ENCODE results near the gene IGF2R.

The IGF2R gene

DNA sequence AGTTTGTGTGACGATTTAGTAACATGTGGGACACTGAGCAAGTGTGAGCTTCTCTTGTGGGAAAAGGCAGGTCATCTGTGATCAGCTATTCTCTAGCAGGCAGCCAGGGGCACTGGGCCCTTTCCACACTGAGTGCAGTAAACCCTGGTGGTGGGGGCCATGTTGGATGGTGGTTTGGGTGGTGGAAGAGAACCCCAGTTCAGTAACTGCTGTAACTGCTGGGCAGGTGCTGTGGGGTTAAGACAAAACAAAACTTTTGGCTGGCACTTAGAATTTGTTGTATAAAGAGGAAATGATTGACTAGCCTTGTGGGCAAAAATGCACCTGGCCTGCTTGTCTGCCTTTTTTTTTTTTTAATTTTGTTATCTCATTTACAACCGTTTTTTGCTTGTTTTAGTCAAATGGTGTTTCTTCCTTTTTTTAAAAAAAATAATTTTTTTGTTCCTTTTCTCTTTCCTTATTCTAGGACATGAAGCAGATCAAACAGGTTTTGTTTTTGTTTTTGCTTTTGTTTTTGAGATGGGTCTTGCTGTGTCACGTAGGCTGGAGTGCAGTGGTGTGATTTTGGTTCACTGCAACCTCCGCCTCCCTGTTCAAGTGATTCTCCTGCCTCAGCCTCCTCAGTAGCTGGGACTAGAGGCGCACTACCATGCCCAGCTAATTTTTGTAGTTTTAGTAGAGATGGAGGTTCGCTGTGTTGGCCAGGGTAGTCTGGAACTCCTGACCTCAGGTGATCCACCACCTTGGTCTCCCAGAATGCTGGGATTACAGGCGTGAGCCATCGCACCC lies 59.8 kb downstream of the IGF2R start:
- DNase-seq: no peak

DNA sequence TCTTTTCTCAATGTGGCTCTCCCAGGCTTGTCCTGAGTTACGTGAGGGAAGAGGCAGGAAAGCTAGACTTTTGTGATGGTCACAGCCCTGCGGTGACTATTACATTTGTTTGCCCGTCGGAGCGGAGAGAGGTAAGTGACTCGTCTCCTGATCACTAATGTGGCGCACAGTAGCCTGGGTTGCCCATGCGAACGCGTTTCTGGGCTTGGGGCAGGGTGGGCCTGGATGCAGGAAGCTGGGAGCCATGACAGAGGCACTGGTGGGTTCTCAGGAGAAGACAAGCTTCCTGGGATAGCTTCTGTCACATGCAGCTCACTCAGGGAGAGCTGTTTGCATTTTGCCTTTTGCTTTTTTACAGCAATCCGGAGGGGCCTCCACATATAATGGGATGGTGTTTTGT lies 60.6 kb downstream of the IGF2R start:
- no peak for DNase-seq

DNA sequence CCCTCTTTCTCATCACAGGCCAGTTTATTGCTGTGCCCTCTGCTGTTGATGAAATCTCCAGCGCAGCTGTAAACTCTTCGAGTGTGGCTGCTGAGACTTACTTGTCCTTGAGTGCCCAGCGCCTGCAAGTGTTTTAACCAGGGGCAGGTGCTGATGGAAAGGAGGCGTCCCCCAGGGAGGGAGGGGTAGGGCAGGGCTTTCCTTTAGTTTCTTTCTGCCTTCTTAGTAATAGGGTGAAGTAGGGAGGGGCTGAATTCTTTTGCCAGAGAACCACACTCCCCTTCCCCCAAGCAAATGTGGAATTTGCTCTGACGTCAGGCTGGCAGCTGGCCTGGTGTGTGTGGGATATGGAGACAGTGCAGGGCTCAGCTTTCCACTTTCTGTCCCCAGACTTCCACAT lies 61.2 kb downstream of the IGF2R start:
- DNase-seq: no peak

DNA sequence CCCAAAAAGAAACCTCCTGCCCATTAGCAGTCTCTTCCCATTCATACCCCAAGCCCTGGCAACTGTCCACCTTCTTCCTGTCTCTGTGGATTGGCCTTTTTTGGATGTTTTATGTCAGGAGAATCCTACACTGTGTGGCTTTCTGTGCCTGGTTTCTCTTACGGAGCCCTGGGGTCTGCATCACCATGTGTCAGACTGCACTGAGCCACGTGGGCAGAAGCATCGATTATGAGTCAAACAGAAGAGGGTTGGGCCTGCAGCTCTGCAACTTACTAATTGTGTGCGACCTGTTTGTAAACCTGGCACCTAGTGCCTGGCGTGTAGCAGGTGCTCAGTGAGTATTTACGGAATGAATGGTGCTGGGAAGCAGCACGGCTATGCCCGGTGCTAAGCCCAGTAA lies 62.6 kb downstream of the IGF2R start:
- no peak for DNase-seq

DNA sequence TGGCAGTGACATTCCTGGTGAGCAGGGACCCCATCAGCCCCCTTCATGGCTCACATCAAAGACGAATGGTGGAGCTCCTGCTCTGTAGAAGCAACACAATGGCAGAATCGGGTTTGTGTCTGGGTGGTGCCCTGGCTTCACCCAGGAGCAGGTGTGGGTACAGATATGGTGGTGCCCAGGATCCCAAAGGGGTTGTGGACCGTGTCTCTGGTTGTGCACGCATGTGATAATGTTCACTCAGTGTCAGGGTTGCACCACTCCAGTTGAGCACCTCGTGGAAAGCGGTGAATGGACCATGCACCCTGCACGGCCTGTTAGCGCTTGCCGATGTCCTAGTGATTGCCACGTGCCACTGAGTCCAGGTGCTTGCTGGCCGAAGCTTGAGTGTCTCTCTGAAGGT lies 63.0 kb downstream of the IGF2R start:
- DNase-seq: no peak

DNA sequence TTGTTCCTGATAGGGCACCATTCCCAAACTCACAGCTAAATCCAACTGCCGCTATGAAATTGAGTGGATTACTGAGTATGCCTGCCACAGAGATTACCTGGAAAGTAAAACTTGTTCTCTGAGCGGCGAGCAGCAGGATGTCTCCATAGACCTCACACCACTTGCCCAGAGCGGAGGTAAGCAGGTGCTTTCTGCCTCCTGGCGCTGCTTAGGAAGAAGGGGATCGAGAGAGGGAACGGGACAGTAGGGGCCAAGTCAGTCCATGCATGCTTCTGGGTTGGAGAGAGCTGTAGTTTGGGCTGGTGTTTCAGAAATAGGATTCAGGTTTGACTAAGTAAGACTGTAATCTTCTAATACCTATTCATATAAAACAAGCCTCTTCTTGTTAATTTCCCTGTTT lies 63.7 kb downstream of the IGF2R start:
- no peak for DNase-seq

DNA sequence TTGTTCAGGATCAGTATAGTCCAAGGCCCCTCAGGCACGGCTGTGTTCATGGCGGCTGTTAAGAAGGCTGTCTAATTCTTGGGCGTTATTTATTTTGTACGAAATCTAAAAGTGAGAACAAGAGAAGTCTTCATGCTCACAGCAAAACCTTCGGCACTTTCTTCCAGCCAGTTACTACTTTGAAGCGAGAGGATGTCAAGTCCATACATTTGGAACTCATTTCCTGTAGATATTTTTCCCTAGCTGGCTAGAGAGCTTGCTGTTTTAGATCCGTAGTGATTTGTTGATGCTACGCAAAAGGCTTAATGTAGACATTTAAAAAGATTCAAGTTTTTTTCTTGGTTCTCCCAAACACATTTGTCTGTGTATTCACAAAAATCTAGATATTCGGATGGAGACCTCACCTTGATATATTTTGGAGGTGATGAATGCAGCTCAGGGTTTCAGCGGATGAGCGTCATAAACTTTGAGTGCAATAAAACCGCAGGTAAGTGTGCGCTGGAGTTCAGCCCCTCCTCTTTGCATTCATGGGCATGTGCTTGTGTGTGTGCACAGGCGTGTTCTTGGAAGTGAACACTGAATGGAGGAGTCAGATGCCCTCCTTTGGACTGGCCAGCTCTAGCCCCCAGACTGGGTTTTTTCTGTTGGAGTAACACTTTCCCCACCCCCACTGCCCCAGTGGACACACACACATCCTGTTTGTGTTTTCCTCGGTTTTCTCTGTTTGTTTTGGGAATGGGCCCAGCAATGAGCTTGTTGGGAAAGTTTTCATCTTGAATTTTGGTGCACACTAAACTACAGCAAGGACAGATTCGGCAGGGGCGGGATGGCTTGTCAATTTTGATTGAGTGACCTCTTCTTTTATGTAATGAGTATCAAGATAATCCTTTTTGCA lies 65.4 kb downstream of the IGF2R start:
- no peak for DNase-seq

DNA sequence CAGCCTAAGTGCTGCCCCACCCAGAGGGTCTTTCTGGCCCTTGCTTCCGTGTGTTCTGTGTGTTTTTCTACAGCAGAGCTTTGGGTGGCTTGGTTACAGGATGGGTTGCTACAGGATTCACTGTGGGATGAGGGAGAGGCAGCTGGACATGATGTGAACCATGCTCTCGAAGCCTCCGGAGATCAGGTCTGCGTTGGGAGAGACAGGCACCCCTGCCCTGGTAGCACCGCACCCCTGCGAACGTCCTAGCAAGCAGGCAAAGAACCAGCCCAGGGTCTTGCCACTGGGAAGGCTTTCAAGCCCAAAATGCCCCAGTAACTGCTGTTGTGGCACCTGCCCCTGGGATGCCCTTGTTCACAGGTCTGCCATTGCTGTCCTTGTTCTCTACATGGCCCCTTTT lies 66.4 kb downstream of the IGF2R start:
- DNase-seq: no peak

DNA sequence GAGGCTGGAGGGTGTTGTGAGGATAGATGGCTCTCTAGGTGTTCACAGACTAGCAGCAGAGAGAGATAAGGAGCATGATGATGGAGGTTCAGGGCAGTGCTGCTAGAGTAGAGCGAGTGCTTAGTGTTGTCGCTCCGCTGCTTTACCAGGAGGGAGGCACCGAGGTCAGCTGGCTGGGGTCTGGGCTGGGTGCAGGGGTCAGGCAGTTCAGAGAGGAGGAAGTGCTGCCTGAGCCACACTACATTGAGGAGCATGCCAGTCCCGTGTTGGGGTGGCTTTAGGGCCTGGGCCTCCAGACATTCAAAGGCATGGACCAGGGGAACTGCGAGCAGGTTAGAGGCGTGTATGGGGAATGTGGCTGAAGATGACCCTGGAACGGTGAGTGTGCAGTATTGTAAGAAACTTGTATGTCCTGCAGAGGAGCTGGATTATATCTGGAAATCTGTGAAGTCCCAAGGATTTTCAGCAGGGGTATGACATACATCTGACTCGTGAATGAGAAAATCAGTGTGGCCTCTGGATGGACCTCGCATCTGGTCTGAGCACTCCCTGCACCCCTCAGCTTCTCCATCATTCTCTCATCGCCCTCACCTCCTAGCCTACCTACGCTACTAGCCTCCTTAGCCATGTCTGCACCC lies 66.9 kb downstream of the IGF2R start:
- DNase-seq: no peak

DNA sequence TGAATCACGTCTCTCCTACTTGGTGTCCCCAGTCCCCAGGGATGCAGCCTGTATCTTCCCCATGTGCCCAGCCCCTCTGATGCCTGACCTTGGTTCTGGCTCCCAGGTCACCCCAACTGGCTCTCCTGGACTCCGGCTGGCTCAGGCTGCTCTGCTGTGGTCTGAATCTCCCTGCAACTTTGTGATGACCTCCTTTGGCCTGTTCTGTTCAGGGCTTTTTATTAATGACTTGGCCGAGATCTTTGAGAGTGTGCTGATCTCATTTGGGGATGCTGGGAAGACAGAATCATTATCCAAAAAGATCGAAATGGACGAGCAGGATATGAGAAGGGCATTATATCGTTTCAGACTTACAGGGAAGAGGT lies 67.4 kb downstream of the IGF2R start:
- DNase-seq: no peak

DNA sequence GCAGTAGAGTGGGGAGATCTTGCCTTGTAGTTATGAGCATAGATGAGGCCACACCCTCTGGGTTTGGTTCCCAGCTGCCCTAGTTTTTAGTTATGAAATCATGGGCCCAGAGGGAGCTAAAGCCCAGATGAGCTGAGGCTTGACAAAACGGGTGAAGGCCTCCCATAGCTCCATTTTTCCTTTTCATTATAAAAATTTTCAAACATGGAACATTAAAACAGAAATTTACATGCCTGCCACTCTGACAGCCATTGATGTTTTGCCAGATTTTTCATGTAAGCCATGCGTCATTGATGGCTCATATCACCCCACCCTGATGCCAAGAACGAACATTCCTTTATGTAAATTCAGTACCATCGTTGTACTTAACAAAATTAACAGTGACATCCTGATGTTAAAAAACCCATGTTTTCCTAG lies 67.9 kb downstream of the IGF2R start:
- no peak for DNase-seq

DNA sequence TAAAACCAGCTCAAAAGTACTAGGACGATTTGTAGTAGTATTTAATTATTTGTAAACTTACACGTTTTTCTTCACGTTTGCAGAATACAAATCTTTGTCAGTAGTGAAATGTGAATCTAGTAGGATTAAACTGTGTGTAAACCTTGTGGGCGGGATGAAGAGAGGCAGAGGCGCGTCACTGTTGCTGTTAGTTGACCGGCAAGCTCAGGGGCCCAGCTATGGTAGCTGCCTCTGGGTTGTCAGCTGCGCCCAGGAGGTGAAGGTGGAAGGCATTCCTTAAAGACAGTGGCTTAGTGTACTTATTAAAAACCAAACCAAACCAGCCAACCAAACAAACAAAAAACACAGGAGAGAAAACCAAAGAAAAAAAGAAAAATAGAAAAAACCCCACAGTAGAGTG lies 69.6 kb downstream of the IGF2R start:
- DNase-seq: no peak

DNA sequence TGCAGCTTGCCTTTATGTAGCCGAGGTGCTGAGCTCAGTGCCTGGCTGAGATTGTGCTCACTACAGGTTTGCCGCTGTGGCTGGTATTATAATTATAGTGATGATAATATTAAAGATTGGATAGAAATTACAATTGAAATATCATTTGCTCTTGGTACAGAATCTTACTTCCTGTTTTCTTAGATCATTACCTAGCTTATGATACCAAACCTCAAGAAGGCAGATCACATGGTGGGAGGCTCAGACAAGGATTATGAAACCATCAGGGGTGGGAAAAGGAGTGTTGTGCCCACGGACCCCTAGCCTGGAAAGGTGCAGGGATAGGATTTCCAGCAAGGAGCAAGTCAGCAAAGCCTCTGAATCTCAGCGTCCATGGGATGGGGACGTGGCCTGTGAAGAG lies 70.6 kb downstream of the IGF2R start:
- no peak for DNase-seq

DNA sequence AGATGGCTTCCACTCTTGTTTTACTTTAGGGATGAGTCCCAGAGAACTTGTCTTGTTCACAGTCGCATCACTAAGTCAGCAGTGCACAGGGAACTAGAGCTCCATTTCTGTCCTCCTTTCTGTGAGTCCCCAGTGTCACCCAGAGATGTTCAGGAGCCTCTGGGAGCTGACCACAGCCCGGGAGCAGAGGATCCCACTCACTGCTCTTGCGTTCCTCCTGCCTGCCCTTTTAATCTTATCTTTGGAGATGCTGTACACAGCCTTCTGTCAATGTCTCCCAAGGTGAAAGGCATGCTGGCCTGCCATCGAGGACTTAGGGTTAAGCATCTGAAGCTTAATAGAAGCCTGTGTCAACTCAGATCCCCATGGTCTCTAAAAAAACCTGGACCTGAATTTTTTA lies 71.2 kb downstream of the IGF2R start:
- no peak for DNase-seq

DNA sequence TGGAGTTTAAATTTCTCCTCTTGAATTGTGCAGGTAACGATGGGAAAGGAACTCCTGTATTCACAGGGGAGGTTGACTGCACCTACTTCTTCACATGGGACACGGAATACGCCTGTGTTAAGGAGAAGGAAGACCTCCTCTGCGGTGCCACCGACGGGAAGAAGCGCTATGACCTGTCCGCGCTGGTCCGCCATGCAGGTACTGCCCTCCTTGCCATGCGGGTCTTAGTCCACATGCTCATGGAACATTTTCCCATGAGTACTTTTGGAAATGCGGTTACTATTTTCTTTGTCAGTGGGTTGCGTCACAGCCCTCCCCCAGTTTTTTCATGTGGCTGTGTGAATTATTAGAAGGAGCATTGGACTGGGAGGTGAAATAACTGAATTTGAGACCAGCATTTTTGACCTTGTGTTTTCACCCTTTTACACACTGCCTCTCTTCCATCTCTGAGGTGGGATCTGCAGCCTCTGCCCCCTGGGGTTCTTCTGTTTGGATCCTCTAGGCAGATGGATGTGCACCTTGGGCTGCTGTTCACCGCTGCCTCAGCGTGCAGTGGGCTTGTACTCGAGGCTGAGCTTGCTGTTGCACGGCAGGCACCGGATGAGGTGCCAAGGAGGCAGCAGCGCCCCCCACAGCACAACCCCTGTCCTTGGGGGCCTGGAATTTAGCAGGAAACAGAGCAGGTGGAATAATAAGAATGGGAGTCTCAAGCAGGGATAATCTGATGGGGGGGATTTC lies 71.8 kb downstream of the IGF2R start:
- DNase-seq: no peak

DNA sequence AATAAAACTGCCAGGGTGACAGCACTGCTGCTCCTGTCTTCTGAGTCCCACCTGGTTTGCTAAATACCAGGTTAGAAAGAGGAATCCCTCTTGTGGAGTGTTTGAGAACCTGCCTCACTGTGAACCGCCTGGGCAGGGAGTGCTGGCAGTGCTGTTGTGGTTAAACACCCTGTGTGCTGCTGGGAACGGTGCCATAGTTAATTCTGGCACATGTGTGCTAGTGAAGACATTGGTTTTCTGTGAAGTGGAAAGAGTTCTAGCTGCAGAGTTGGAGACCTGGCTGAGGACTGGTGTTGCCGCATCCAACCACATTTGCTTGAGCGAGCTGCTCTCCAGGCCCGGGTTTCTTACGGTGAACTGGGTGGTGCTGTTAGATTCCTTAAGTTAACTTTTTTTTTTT lies 72.7 kb downstream of the IGF2R start:
- DNase-seq: no peak

DNA sequence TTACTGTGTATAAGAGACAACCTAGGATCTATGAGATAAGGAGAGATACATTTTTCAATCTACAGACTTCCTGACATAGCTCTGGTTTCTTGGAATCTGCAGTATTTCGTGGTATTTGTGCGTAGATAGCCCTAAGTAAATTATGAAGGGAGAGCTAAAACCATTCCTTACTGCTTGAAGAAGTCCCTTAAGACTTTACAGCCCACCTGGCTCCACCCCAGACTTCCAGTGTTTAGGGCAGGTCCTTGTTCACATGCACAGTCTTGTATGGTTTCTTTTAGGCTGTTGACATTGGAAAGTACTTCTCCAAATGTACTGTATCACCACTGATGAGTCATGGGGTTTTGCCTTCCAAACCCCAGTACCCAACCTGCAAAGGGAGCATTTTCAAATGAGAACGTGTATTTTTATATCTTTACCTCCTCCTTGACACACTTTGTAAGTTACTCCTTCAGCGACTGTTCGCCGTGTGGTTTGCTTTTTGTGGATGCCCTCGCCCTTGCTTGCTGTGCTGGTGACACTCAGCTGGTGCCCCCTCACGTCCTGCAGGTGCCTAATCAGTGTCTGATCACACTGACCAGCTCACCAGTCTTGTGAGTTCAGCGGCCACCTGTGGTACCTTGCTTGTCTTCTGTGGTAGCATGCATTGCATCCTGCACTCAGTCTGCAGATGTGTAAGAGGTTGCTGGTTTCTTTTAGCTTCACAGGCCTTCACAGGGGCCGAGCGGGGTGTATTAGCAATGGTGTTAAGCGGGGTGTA lies 73.3 kb downstream of the IGF2R start:
- DNase-seq: no peak

DNA sequence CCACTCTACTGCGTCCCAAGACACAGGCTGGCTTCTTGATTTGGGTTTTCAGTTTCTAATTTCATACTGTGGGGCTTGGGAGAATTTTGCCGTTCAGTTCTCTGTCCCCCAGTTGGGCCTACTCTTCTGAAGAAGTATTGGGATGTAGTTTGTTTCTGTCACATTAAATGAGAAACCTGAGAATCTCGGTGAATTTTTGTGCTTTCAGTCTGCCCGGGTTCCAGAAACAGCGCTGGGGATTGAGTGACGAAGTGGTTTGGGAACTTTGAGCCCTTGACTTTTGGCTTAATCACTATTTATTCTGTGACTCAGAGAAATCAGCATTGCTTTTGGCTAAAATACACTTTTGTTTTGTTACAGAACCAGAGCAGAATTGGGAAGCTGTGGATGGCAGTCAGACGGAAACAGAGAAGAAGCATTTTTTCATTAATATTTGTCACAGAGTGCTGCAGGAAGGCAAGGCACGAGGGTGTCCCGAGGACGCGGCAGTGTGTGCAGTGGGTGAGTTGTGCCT lies 74.0 kb downstream of the IGF2R start:
- DNase-seq: no peak

DNA sequence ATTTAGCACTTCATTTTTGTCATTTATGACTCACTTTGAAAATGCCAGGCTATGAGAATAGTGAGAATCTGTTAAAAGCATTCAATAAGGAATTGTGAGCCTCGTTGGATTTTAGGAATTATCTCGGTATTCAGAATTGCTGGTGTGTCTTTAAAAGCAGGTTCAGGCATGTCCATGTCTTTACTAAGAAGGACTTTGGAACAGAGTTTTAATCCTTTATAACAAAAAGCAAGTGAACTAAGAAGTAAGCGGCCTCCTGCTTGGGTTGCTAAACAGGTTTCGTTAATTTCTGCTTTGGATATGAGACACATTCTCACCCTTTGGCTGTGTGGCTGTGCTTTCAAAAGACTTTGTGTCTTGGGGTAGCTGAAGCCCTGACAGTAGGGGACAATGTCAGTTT lies 74.9 kb downstream of the IGF2R start:
- no peak for DNase-seq

DNA sequence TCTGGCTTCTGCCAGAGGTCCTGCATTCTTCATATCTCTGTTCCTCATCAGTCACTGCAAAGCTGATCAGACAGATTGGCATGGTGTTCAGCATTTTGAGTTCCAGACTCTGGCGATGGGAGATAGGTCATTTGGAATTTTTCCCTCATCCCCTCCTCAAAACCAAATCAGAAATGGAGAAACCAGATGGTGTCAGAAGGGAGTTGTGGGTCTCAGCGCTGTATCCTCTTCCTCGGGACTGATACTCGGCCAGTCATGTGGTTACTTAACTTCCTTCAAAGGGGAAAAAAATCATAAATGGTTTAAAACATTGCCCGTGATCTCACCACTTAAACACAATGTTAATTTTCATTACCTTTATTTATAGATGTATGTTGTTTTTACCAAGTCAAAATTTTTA lies 75.8 kb downstream of the IGF2R start:
- no peak for DNase-seq

DNA sequence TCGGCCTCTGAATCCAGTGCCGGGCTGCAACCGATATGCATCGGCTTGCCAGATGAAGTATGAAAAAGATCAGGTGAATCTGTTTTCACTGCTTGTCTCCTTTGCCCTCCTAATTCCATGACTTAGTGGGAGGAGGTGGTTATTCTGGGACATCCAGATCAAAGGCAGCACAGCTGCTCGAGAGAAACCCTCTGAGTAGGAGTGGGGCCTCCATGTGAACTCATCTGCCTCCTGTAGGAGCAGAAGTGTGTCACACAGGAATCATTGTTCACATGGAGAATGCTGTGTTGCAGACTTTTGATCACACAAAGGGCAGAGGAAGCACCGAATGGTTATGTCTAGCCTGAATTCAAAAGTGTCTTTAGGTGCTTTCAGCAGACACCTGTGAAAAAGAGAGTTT lies 79.6 kb downstream of the IGF2R start:
- DNase-seq: no peak

DNA sequence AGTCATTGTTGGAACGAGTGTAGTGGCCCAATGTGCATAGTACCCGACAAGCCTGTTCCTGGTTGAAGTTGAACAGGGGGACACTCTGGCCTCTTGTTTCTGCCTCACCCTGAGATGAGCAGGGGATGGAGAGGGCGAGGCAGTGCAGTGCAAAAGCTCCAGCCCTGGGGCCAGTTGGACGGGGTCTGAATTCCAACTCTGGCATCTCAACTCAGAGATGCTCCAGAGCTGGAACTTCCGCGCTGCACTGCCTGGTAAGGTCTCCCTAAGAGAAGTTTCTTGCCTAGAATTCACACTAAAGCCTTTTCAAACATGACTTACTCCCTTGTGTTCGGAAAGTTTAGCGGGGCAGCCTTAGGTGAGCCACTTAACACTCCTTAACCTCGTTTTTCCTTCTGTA lies 80.5 kb downstream of the IGF2R start:
- no peak for DNase-seq
